SH-SY5Y (cell line): Measurements from ENCODE around the gene SIGMAR1.

Experiments
- GATA2 ChIP-seq: IDR thresholded peaks from 2 replicates; pipeline ENCODE4 v1.6.1; 2011; ENCODE audit warnings: mild to moderate bottlenecking, low read depth, low read length
- GATA3 ChIP-seq: IDR thresholded peaks from 2 replicates; pipeline ENCODE4 v1.6.1; 2011; ENCODE audit warnings: low read depth, mild to moderate bottlenecking, low read length, moderate library complexity

DNA sequence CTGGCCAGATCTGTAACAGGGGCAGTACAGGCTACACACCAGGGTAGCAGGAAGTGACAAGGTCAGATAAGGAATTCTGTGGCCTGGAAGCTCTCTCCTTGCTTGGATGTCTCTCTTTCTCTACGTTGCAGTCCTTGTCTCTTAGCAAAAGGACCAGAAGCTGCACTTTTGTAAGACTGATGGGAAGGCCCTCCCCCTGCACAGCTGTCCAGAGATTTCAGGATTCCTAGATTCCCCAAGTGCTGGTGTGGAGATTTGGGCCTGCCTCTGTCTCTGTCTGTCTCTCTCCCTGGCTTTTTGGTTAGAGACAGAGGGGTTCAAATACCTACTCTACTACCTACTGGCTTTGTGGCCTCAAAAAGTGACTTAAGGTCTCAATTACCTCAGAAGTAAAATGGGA lies 38.0 kb downstream of the SIGMAR1 start:
- TF ChIP-seq GATA3 = no peak
- TF ChIP-seq GATA2 = no peak
